ENCODE results near the gene DOK5. TPM values are rescaled to one million over a fixed set of nuclear protein-coding genes. Genes with fewer than 3 reads are reported as not detected.

The DOK5 gene
- total and polyA plus RNA-seq, 10 of the 15 experiments (the other 5 are each of a cell fraction or from before 2014, with no cell fraction given), result 0.03 TPM; not detected in 9

GRCh38 chr20:54688476-54688875 lies 213.1 kb downstream of the DOK5 start:
- Histone ChIP-seq H3K9me3 (replicated peaks; ENCODE audit: control insufficient read depth, insufficient read depth, low read length) (no peaks in the 10 kb centered on the region), H3K9ac (ENCODE audit: control insufficient read depth, insufficient read depth, low read length) (no peak overlapping the region), H3K4me2 (ENCODE audit: control insufficient read depth, insufficient read depth) (no peak overlapping the region), H3K27me3 (replicated peaks in 1 of 2; ENCODE audit: control insufficient read depth in 2 of 2, insufficient read depth in 2 of 2, low read length in 1 of 2) (no peaks in the 10 kb centered on the region), H4K20me1 (ENCODE audit: control insufficient read depth, insufficient read depth) (no peaks in the 10 kb centered on the region), H3K27ac (ENCODE audit: control insufficient read depth, insufficient read depth) (no peak overlapping the region), H3K79me2 (ENCODE audit: control insufficient read depth, insufficient read depth, low read length) (no peaks in the 10 kb centered on the region), H2AFZ (ENCODE audit: control insufficient read depth, low read depth, low read length) (no peak overlapping the region), H3K4me1 (ENCODE audit: control insufficient read depth, insufficient read depth, low read length) (no peaks in the 10 kb centered on the region), H3K36me3 (ENCODE audit: control insufficient read depth in 2 of 2, insufficient read depth in 2 of 2, low read length in 1 of 2) (no peaks in the 10 kb centered on the region), H3K4me3 (no peak overlapping the region)
- ChIA-PET RAD21 (ENCODE audit: unreplicated experiment) (no interaction called here), POLR2A (no interaction called here), SMC1A (ENCODE audit: uncharacterized antibody, unreplicated experiment) (interaction anchor here (0.5 kb wide), 1 partner anchor 7 kb away, joined by 3 read pairs; no protein-coding TSS in a partner anchor), CTCF (interaction anchor here (0.6 kb wide), 1 partner anchor 245 kb away, joined by 3 read pairs; no protein-coding TSS in a partner anchor)
- intact Hi-C loops (cut with micrococcal nuclease; ENCODE audit: unreplicated experiment), result no loop called here
- 27% methylated on average over 1 of the region's 1 CpG for WGBS (ENCODE audit: insufficient coverage, insufficient replicate concordance, low lambda C conversion rate, missing lambda C conversion rate)
- no TSS peak for BruUV-seq (replicated peaks)
- in situ Hi-C loops (cut with MboI), result no loop called here
- no peak for TF ChIP-seq TBL1XR1 (IDR thresholded peaks at IDR 0.05; ENCODE audit: low read depth, low read length)
- no peak for TF ChIP-seq CBFB (IDR thresholded peaks at IDR 0.05; ENCODE audit: low read depth)
- TF ChIP-seq ZBED1 (IDR thresholded peaks at IDR 0.05; ENCODE audit: borderline replicate concordance), result no peak
- no peak for TF ChIP-seq TCF3 (IDR thresholded peaks at IDR 0.05; ENCODE audit: borderline replicate concordance, insufficient read depth, low read depth, low read length)
- TF ChIP-seq NFYB (IDR thresholded peaks at IDR 0.05; ENCODE audit: insufficient read depth, low read depth, low read length), result no peak
- TF ChIP-seq TCF12 (IDR thresholded peaks at IDR 0.05; ENCODE audit: low read depth, low read length), result no peak
- TF ChIP-seq NFIC (IDR thresholded peaks at IDR 0.05; ENCODE audit: low read depth, low read length), result no peak
- DNase-seq (ENCODE audit: low read depth, low spot score), result no peak
- ATAC-seq, result no peak
- FAIRE-seq, result no peak

- no peaks in the 10 kb centered on the region for H4K20me1 ChIP-seq (ENCODE audit: control insufficient read depth, insufficient read depth)
- H2AFZ ChIP-seq (ENCODE audit: control insufficient read depth, low read depth, low read length), result no peak overlapping the region
- TF ChIP-seq SKIL (IDR thresholded peaks at IDR 0.05; ENCODE audit: low read depth, poor library complexity, severe bottlenecking) (no peak), SUZ12 (IDR thresholded peaks at IDR 0.05; ENCODE audit: unreplicated experiment) (no peak), NBN (IDR thresholded peaks at IDR 0.05) (no peak), NFXL1 (IDR thresholded peaks at IDR 0.05; ENCODE audit: borderline replicate concordance) (peak; percentile 62)
- H3K9me3 ChIP-seq (replicated peaks; ENCODE audit: control insufficient read depth, insufficient read depth, low read length), result no peaks in the 10 kb centered on the region
- H3K4me2 ChIP-seq (ENCODE audit: control insufficient read depth, insufficient read depth), result no peak overlapping the region
- H3K27ac ChIP-seq (ENCODE audit: control insufficient read depth, insufficient read depth), result no peak overlapping the region
- no peak overlapping the region for H3K9ac ChIP-seq (ENCODE audit: control insufficient read depth, insufficient read depth, low read length)
- no peak overlapping the region for H3K4me3 ChIP-seq
- FAIRE-seq (no peak), DNase-seq (ENCODE audit: low read depth, low spot score) (no peak), ATAC-seq (no peak)
- ChIA-PET SMC1A (ENCODE audit: uncharacterized antibody, unreplicated experiment) (no interaction called here), POLR2A (no interaction called here), CTCF (interaction anchor here (1.2 kb wide), 1 partner anchor 9 kb away, joined by 5 read pairs; no protein-coding TSS in a partner anchor), RAD21 (ENCODE audit: unreplicated experiment) (no interaction called here)
- in situ Hi-C loops (cut with MboI), result no loop called here
- no peaks in the 10 kb centered on the region for H3K36me3 ChIP-seq (ENCODE audit: control insufficient read depth in 2 of 2, insufficient read depth in 2 of 2, low read length in 1 of 2)
- no peaks in the 10 kb centered on the region for H3K79me2 ChIP-seq (ENCODE audit: control insufficient read depth, insufficient read depth, low read length)
- intact Hi-C loops (cut with micrococcal nuclease; ENCODE audit: unreplicated experiment), result no loop called here
- BruUV-seq (replicated peaks), result no TSS peak
- WGBS (ENCODE audit: insufficient coverage, insufficient replicate concordance, low lambda C conversion rate, missing lambda C conversion rate), result 33% methylated on average over 3 of the region's 3 CpGs
- H3K4me1 ChIP-seq (ENCODE audit: control insufficient read depth, insufficient read depth, low read length), result no peaks in the 10 kb centered on the region
- no peaks in the 10 kb centered on the region for H3K27me3 ChIP-seq (replicated peaks in 1 of 2; ENCODE audit: control insufficient read depth in 2 of 2, insufficient read depth in 2 of 2, low read length in 1 of 2)
These were observed 214.9 kb downstream of the DOK5 start for GRCh38 chr20:54690323-54690722.
